Osteocyte (in vitro differentiated cells): ENCODE data around the gene AKAP1. TPM values are rescaled to one million over a fixed set of nuclear protein-coding genes. Genes with fewer than 3 reads are reported as not detected.
A peak's percentile ranks its signal among the peaks of the same experiment; 100 is the strongest.

ENCODE experiments used
- DNase-seq: peaks from one replicate; pipeline ENCODE4 v3.0.0; 2021; ENCODE audit warnings: mixed read lengths; ENCODE audit not compliant: unreplicated experiment; ENCODE audit errors: extremely low spot score
- H3K27ac Mint-ChIP-seq: one replicate; pipeline ENCODE4 v1.8.0; 2021; ENCODE audit warnings: mild to moderate bottlenecking, mixed read lengths; ENCODE audit not compliant: unreplicated experiment
- H3K27me3 Mint-ChIP-seq: one replicate; pipeline ENCODE4 v1.8.0; 2021; ENCODE audit warnings: mixed read lengths; ENCODE audit not compliant: unreplicated experiment
- H3K36me3 Mint-ChIP-seq: one replicate; pipeline ENCODE4 v1.8.0; 2021; ENCODE audit warnings: mixed read lengths; ENCODE audit not compliant: unreplicated experiment
- H3K4me1 Mint-ChIP-seq: one replicate; pipeline ENCODE4 v1.8.0; 2021; ENCODE audit warnings: mixed read lengths; ENCODE audit not compliant: unreplicated experiment
- H3K4me3 Mint-ChIP-seq: one replicate; pipeline ENCODE4 v1.8.0; 2021; ENCODE audit warnings: mild to moderate bottlenecking, moderate library complexity, mixed read lengths; ENCODE audit not compliant: unreplicated experiment
- H3K9me3 Mint-ChIP-seq: one replicate; pipeline ENCODE4 v1.8.0; 2021; ENCODE audit warnings: mixed read lengths; ENCODE audit not compliant: unreplicated experiment
- total RNA-seq: library from RNA; stranded (reverse); gene quantifications from 2 replicates; pipeline ENCODE4 v1.2.1, GENCODE V29; 2021
- TF ChIP-seq, protein P1 (sequence below): fragments of 200-600 bp; sonication (generic); IDR thresholded peaks from 2 replicates; pipeline ENCODE4 v1.5.0; 2021; ENCODE audit warnings: antibody characterized with exemption, mild to moderate bottlenecking, moderate library complexity

The AKAP1 gene
- total RNA-seq, 1 donor from 2014 or later = 16.8 TPM

DNA sequence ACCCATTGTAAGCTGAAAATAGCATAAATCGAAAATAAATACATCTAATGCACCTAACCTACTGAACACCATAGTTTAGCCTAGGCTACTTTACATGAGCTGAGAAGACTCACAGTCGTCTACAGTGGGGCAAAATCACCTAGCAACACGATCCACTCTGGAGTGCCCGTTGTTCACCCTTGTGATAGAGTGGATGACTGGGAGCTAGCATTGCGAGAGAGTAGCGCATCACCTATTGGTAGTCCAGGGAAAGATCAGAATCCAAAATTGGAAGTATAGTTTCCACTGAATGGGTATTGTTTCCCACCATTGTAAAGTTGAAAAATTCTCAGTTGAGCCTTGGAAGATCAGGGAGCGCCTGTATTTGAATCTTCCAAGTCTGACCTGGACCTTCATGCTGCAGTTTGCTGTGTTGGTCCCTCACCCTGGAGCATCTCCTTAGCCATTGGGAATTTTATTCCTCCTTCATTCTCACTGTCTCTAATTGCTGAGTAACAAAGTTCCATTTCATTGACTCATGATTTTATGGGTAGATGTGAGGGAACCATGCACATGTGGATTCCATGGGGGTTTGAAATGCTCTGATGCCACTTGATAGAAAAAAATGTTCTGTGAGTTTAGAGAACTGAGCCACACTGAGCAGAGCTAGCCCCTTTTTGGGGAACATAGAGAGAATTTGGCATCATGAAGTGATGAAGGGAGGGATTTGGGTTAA lies 19.6 kb downstream of the AKAP1 start:
- Mint-ChIP-seq H3K4me3 (no peak overlapping the region), H3K9me3 (no peaks in the 10 kb centered on the region), H3K4me1 (peaks cover 3% of the 10 kb centered on the region), H3K27me3 (no peaks in the 10 kb centered on the region), H3K36me3 (peaks cover 7% of the 10 kb centered on the region), H3K27ac (no peak overlapping the region)
- no peak for DNase-seq
- TF ChIP-seq, protein P1, sequence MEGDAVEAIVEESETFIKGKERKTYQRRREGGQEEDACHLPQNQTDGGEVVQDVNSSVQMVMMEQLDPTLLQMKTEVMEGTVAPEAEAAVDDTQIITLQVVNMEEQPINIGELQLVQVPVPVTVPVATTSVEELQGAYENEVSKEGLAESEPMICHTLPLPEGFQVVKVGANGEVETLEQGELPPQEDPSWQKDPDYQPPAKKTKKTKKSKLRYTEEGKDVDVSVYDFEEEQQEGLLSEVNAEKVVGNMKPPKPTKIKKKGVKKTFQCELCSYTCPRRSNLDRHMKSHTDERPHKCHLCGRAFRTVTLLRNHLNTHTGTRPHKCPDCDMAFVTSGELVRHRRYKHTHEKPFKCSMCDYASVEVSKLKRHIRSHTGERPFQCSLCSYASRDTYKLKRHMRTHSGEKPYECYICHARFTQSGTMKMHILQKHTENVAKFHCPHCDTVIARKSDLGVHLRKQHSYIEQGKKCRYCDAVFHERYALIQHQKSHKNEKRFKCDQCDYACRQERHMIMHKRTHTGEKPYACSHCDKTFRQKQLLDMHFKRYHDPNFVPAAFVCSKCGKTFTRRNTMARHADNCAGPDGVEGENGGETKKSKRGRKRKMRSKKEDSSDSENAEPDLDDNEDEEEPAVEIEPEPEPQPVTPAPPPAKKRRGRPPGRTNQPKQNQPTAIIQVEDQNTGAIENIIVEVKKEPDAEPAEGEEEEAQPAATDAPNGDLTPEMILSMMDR = no peak

DNA sequence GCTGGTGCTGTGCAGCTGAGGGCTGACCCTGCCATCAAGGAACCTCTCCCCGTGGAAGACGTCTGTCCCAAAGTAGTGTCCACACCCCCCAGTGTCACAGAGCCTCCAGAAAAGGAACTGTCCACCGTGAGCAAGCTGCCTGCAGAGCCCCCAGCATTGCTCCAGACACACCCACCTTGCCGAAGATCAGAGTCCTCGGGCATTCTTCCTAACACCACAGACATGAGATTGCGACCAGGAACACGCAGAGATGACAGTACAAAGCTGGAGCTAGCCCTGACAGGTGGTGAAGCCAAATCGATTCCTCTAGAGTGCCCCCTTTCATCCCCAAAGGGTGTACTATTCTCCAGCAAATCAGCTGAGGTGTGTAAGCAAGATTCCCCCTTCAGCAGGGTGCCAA lies 20.5 kb downstream of the AKAP1 start:
- DNase-seq = no peak
- TF ChIP-seq, protein P1 = no peak
- Mint-ChIP-seq H3K9me3 (no peaks in the 10 kb centered on the region), H3K4me3 (no peak overlapping the region), H3K36me3 (peaks cover 7% of the 10 kb centered on the region), H3K4me1 (peaks cover 5% of the 10 kb centered on the region), H3K27me3 (no peaks in the 10 kb centered on the region), H3K27ac (no peak overlapping the region)

DNA sequence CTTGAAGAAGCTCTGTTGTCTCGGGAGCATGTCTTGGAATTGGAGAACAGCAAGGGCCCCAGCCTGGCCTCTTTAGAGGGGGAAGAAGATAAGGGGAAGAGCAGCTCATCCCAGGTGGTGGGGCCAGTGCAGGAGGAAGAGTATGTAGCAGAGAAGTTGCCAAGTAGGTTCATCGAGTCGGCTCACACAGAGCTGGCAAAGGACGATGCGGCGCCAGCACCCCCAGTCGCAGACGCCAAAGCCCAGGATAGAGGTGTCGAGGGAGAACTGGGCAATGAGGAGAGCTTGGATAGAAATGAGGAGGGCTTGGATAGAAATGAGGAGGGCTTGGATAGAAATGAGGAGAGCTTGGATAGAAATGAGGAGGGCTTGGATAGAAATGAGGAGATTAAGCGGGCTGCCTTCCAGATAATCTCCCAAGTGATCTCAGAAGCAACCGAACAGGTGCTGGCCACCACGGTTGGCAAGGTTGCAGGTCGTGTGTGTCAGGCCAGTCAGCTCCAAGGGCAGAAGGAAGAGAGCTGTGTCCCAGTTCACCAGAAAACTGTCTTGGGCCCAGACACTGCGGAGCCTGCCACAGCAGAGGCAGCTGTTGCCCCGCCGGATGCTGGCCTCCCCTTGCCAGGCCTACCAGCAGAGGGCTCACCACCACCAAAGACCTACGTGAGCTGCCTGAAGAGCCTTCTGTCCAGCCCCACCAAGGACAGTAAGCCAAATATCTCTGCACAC lies 21.2 kb downstream of the AKAP1 start:
- DNase-seq = no peak
- Mint-ChIP-seq H3K27ac (no peak overlapping the region), H3K4me1 (peaks cover 6% of the 10 kb centered on the region), H3K4me3 (no peak overlapping the region), H3K9me3 (no peaks in the 10 kb centered on the region), H3K27me3 (no peaks in the 10 kb centered on the region), H3K36me3 (peaks cover 7% of the 10 kb centered on the region)
- TF ChIP-seq, protein P1 = peak; percentile 19

DNA sequence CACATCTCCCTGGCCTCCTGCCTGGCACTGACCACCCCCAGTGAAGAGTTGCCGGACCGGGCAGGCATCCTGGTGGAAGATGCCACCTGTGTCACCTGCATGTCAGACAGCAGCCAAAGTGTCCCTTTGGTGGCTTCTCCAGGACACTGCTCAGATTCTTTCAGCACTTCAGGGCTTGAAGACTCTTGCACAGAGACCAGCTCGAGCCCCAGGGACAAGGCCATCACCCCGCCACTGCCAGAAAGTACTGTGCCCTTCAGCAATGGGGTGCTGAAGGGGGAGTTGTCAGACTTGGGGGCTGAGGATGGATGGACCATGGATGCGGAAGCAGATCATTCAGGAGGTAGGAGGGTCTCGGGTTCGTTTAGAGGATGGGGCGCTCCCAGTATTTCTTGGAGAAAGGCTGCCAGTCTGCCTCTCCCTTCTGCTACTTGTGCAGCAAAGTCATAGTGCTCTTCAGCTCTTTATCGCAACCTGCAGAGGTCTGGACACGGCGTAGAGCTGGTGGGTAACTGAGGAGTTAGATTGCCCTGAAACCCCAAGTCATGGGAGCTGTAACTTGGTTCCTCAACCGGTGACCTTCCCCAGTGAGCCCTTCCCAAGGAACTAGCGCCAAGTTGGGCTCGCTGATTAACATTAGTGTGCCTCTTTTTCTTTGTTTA lies 21.9 kb downstream of the AKAP1 start:
- H3K27ac Mint-ChIP-seq = no peak overlapping the region
- no peak overlapping the region for H3K4me3 Mint-ChIP-seq
- H3K4me1 Mint-ChIP-seq = peaks cover 6% of the 10 kb centered on the region
- peaks cover 7% of the 10 kb centered on the region for H3K36me3 Mint-ChIP-seq
- TF ChIP-seq, protein P1 = no peak
- no peaks in the 10 kb centered on the region for H3K9me3 Mint-ChIP-seq
- H3K27me3 Mint-ChIP-seq = no peaks in the 10 kb centered on the region
- DNase-seq = no peak

DNA sequence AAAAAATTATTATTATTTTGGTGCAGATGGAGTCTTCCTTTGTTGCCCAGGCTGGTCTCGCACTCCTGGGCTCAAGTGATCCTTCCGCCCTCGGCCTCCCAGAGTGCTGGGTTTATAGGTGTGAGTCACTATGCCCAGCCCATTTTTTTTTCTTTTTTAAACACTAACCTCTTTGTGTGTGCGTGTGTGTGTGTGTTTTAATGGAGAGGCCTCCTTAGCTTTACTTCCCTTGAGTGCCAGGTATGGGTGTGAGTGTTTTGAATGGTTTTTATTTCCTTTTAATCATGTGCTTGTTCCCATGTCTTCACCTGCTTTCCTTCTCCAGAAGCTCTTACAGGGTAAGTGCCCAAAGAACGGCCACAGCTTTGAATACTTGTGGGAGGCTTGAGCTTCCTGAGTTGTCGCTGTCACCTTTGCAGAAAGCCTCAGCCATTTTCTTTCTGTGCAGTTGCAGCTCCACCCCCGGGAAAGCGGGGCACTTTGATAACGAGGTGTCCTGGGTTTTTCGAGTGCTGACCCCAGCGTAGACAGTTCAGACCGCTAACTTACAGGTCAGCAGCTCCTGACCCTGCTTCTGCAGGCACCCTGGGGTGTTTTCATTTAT lies 22.6 kb downstream of the AKAP1 start:
- peaks cover 6% of the 10 kb centered on the region for H3K4me1 Mint-ChIP-seq
- no peaks in the 10 kb centered on the region for H3K9me3 Mint-ChIP-seq
- H3K27ac Mint-ChIP-seq = no peak overlapping the region
- DNase-seq = no peak
- no peak overlapping the region for H3K4me3 Mint-ChIP-seq
- TF ChIP-seq, protein P1 = no peak
- H3K27me3 Mint-ChIP-seq = no peaks in the 10 kb centered on the region
- peaks cover 7% of the 10 kb centered on the region for H3K36me3 Mint-ChIP-seq
